Keratinocyte (primary cell): ENCODE results near the gene HYAL4. TPM values are rescaled to one million over a fixed set of nuclear protein-coding genes. Genes with fewer than 3 reads are reported as not detected.

Source experiments
- DNase-seq: peaks from one replicate; pipeline ENCODE4 v3.0.0-alpha.2; 2011; ENCODE audit warnings: low read depth, missing footprints, low spot score
- FAIRE-seq: peaks from 2 replicates; lab custom pipeline; 2011; peaks lifted over from hg19 to GRCh38; lab: Jason Lieb, UNC
- H2AFZ ChIP-seq: 2 replicates; pipeline ENCODE4 v1.6.0; 2012; ENCODE audit warnings: low read length, control low read depth, inconsistent platforms; ENCODE audit not compliant: control insufficient read depth
- H3K27ac ChIP-seq: 2 replicates; pipeline ENCODE4 v1.5.1; 2011; ENCODE audit warnings: low read length; ENCODE audit not compliant: control insufficient read depth, insufficient read depth
- H3K27me3 ChIP-seq: 3 replicates; pipeline ENCODE4 v1.6.0; 2011; ENCODE audit warnings: low read length; ENCODE audit not compliant: control insufficient read depth, insufficient read depth; ENCODE audit errors: extremely low read depth
- H3K36me3 ChIP-seq, 2 experiments: 2 replicates in 1 of 2; 3 replicates in 1 of 2; pipeline ENCODE4 v1.5.1; 2011; ENCODE audit warnings: low read length in 2 of 2, mild to moderate bottlenecking in 1 of 2; ENCODE audit not compliant: control insufficient read depth in 2 of 2, insufficient read depth in 2 of 2; ENCODE audit errors: extremely low read depth in 1 of 2
- H3K4me1 ChIP-seq: 3 replicates; pipeline ENCODE4 v1.5.1; 2011; ENCODE audit warnings: low read length; ENCODE audit not compliant: control insufficient read depth, insufficient read depth; ENCODE audit errors: extremely low read depth
- H3K4me2 ChIP-seq: 3 replicates; pipeline ENCODE4 v1.6.0; 2011; ENCODE audit warnings: low read depth, low read length; ENCODE audit not compliant: control insufficient read depth, insufficient read depth; ENCODE audit errors: extremely low read depth
- H3K4me3 ChIP-seq, 3 experiments: fragments of 200-600 bp in 1 of 3; sonication (generic) in 1 of 3; 2 replicates in 2 of 3; 3 replicates in 1 of 3; pipeline ENCODE4 v1.5.1; 2011 to 2016; ENCODE audit warnings: low read length in 3 of 3, mild to moderate bottlenecking in 3 of 3, control low read depth in 2 of 3, inconsistent platforms in 1 of 3, low read depth in 1 of 3, mixed read lengths in 1 of 3, mixed run types in 1 of 3, moderate library complexity in 1 of 3; ENCODE audit not compliant: control insufficient read depth in 2 of 3, insufficient read depth in 2 of 3; ENCODE audit errors: extremely low read depth in 1 of 3
- H3K79me2 ChIP-seq: 2 replicates; pipeline ENCODE4 v1.6.0; 2012; ENCODE audit warnings: low read length; ENCODE audit not compliant: control insufficient read depth, insufficient read depth
- H3K9ac ChIP-seq: 3 replicates; pipeline ENCODE4 v1.6.0; 2011; ENCODE audit warnings: low read length; ENCODE audit not compliant: control insufficient read depth, insufficient read depth; ENCODE audit errors: extremely low read depth
- H3K9me1 ChIP-seq: 3 replicates; pipeline ENCODE4 v1.6.0; 2011; ENCODE audit warnings: low read length; ENCODE audit not compliant: control insufficient read depth, insufficient read depth; ENCODE audit errors: extremely low read depth
- H3K9me3 ChIP-seq: 2 replicates; pipeline ENCODE4 v1.5.1; 2012; ENCODE audit warnings: low read depth, low read length; ENCODE audit not compliant: control insufficient read depth
- H4K20me1 ChIP-seq: 3 replicates; pipeline ENCODE4 v1.6.0; 2011; ENCODE audit warnings: low read length; ENCODE audit not compliant: control insufficient read depth, insufficient read depth; ENCODE audit errors: extremely low read depth
- CTCF ChIP-seq, 3 experiments: IDR thresholded peaks in 1 of 3; conservative IDR thresholded peaks in 1 of 3; optimal IDR thresholded peaks in 1 of 3; 2 replicates in 2 of 3; 3 replicates in 1 of 3; pipeline versions ENCODE3 to v1.5.1; 2011; ENCODE audit warnings: low read length in 3 of 3, mild to moderate bottlenecking in 3 of 3, moderate library complexity in 2 of 3, control low read depth in 1 of 3, inconsistent platforms in 1 of 3; ENCODE audit not compliant: insufficient read depth in 2 of 3; ENCODE audit errors: extremely low read depth in 1 of 3
- EZH2 ChIP-seq: IDR thresholded peaks from one replicate; pipeline ENCODE4 v1.6.1; 2012; ENCODE audit warnings: inconsistent platforms, mild to moderate bottlenecking, low read length, moderate library complexity
- dilution Hi-C: fragments of 300-500 bp; cut with MboI; formaldehyde crosslinking; loops from one replicate; pipeline ENCODE4 v1.7.0; 2020; ENCODE audit warnings: low sequenced_read_pairs; ENCODE audit not compliant: extremely low pct_ligation_motif_present
- polyA plus RNA-seq, 5 experiments: library from polyadenylated mRNA; depleted of rRNA in 3 of 5; stranded (reverse) in 3 of 5; stranded (forward) in 1 of 5; unstranded in 1 of 5; fragments of >200 nt; gene quantifications; 1 replicate in 1 of 5; 2 replicates in 3 of 5; 3 replicates in 1 of 5; pipeline versions ENCODE4 v1.2.1 to v1.2.3, GENCODE V29; 2011 to 2012; ENCODE audit warnings: missing spikeins in 2 of 5, low read depth in 1 of 5, low replicate concordance in 1 of 5

Gene HYAL4
- polyA plus RNA-seq, 1 donor (not counting 4 experiments of a cell fraction or from before 2014, with no cell fraction given), result 0.26 TPM

DNA sequence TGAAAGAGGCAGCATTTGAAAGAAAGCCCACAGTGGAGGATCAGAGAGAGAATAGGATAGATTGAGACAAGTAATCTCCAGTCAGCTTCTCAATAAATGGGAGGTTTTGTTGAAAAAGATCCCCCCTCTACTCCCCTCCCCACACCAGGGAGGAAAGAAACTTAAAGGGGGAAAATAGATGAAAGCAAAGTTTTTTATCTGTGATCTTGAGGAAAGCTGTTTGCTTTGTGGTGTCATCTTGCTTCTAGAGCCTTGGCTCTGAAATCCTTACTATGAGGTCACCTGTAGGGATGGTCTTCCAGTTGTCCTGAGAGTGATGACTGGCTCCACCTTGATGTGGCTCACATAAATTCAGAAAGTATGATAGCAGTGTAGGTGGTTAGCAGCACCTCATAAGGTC lies 80.0 kb downstream of the HYAL4 start, which contains the start of gene SPAM1:
Gene SPAM1 (plus strand): TSS at position 301 of the 400 bp plus-strand sequence. CDS start 28,330 bp downstream, outside the sequence.
- dilution Hi-C loops, result no loop called here
- no peak for DNase-seq
- Histone ChIP-seq H3K27ac (no peak within 1 kb of the TSS), H3K4me1 (peaks cover 5% of the 10 kb centered on the region), H4K20me1 (no peaks in the 10 kb centered on the region), H3K36me3 (no peaks in the 10 kb centered on the region), H3K9me3 (peaks cover 1% of the 10 kb centered on the region), H3K4me2 (no peak within 1 kb of the TSS), H3K27me3 (no peaks in the 10 kb centered on the region), H3K9me1 (no peaks in the 10 kb centered on the region), H3K4me3 (no peak within 1 kb of the TSS), H3K9ac (no peak within 1 kb of the TSS), H3K79me2 (no peaks in the 10 kb centered on the region), H2AFZ (no peak within 1 kb of the TSS)
- TF ChIP-seq CTCF (optimal IDR thresholded peaks at IDR 0.05 in 1 of 3, IDR thresholded peaks at IDR 0.05 in 1 of 3, conservative IDR thresholded peaks at IDR 0.05 in 1 of 3; ENCODE audit: extremely low read depth in 1 of 3, insufficient read depth in 2 of 3, low read length in 3 of 3) (no peak), EZH2 (no peak)
- FAIRE-seq, result no peak

Other genes with a start within 250 kb of the HYAL4 start
- gene ASB15, start 243.3 kb upstream of the HYAL4 start, polyA plus RNA-seq, result not detected in 3 replicates
- not detected in 3 replicates for gene LMOD2, start 189.3 kb upstream of the HYAL4 start, polyA plus RNA-seq
- gene WASL, start 96.2 kb upstream of the HYAL4 start, polyA plus RNA-seq, result 9.5 to 17.5 TPM (median 15.9 TPM) in 3 replicates
- not detected in 3 replicates for gene SPAM1, start 80.1 kb downstream of the HYAL4 start, polyA plus RNA-seq
- not detected in 3 replicates for gene TMEM229A, start 187.9 kb downstream of the HYAL4 start, polyA plus RNA-seq